ENCODE measurements around the gene KRT3.

DNA sequence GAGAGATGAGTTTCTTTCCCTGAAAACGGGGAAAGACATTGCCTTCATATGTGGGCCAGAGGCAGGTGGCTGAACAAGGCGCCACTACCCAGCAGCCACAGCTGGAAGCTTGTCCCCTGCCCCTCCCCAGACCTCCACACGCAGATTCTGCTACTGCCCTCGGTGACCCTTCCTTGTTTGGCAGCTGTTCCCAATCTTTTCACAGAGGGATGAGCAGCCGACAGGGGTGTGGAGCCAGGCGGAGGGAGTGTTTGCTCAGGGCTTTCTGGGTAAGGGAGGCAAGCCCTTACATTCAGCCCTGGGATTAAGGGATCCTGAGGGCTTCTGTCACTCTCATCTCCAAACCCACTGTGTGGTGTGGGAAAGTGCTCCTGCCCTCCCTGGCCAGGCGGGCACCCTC is 22.5 kb upstream of the KRT3 start:
- TF ChIP-seq, protein P1, sequence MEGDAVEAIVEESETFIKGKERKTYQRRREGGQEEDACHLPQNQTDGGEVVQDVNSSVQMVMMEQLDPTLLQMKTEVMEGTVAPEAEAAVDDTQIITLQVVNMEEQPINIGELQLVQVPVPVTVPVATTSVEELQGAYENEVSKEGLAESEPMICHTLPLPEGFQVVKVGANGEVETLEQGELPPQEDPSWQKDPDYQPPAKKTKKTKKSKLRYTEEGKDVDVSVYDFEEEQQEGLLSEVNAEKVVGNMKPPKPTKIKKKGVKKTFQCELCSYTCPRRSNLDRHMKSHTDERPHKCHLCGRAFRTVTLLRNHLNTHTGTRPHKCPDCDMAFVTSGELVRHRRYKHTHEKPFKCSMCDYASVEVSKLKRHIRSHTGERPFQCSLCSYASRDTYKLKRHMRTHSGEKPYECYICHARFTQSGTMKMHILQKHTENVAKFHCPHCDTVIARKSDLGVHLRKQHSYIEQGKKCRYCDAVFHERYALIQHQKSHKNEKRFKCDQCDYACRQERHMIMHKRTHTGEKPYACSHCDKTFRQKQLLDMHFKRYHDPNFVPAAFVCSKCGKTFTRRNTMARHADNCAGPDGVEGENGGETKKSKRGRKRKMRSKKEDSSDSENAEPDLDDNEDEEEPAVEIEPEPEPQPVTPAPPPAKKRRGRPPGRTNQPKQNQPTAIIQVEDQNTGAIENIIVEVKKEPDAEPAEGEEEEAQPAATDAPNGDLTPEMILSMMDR (IDR thresholded peaks at IDR 0.05; ENCODE audit: low read length) = no peak
- TF ChIP-seq EZH2phosphoT487 (IDR thresholded peaks at IDR 0.05; ENCODE audit: low read length) = no peak

Measured in MM.1S (cell line).